IMR-90 (cell line): Measurements from ENCODE around the gene VRTN. TPM values are rescaled to one million over a fixed set of nuclear protein-coding genes. Genes with fewer than 3 reads are reported as not detected.

ENCODE experiments used
- ATAC-seq: fragments of 200-7000 bp; cut with Tn5 transposase; 2 replicates; pipeline ENCODE4 v1.9.1; 2020; ENCODE audit warnings: low read depth, mild to moderate bottlenecking, moderate library complexity
- BruUV-seq: library from RNA; stranded (reverse); fragments of 400-500 nt; replicated peaks from 2 replicates; lab custom pipeline; 2021; lab: Mats Ljungman, UMichigan
- CTCF ChIA-PET: fragments of 300-600 bp; formaldehyde crosslinking; extraction: SDS; loops from one replicate; lab custom pipeline; 2021; ENCODE audit warnings: antibody characterized with exemption; lab: Yijun Ruan, JAX
- POLR2A ChIA-PET: fragments of 300-600 bp; sonication (Branson Sonifier 250); formaldehyde crosslinking; loops from one replicate; lab custom pipeline; 2022; ENCODE audit warnings: antibody characterized with exemption; ENCODE audit not compliant: unreplicated experiment; lab: Charles Lee
- DNase-seq: peaks from one replicate; pipeline ENCODE4 v3.0.0; 2013
- H2AFZ ChIP-seq: replicated peaks from 2 replicates; pipeline ENCODE3; 2013; ENCODE audit warnings: low read length, mild to moderate bottlenecking; ENCODE audit not compliant: poor library complexity
- H2AK5ac ChIP-seq: 2 replicates; pipeline ENCODE4 v1.6.1; 2013; ENCODE audit warnings: low read depth, low read length, inconsistent platforms
- H2AK9ac ChIP-seq: replicated peaks from 2 replicates; pipeline ENCODE3; 2013; ENCODE audit warnings: mild to moderate bottlenecking, low read depth, low read length, moderate library complexity; ENCODE audit not compliant: poor library complexity
- H2BK120ac ChIP-seq: 2 replicates; pipeline ENCODE4 v1.6.1; 2013; ENCODE audit warnings: low read depth, low read length, inconsistent platforms
- H2BK15ac ChIP-seq: 3 replicates; pipeline ENCODE4 v1.6.1; 2013; ENCODE audit warnings: low read depth, low read length, inconsistent platforms
- H2BK20ac ChIP-seq: 2 replicates; pipeline ENCODE4 v1.6.1; 2013; ENCODE audit warnings: low read depth, mild to moderate bottlenecking, inconsistent platforms, low read length, moderate library complexity
- H2BK5ac ChIP-seq: 2 replicates; pipeline ENCODE4 v1.6.1; 2013; ENCODE audit warnings: mild to moderate bottlenecking, low read depth, low read length, inconsistent platforms; ENCODE audit not compliant: poor library complexity, severe bottlenecking
- H3K14ac ChIP-seq: replicated peaks from 2 replicates; pipeline ENCODE4 v1.6.1; 2013; ENCODE audit warnings: low read depth, low read length, inconsistent platforms
- H3K18ac ChIP-seq: 2 replicates; pipeline ENCODE4 v1.6.1; 2013; ENCODE audit warnings: low read depth, low read length, control low read depth
- H3K23ac ChIP-seq: 2 replicates; pipeline ENCODE4 v1.6.1; 2013; ENCODE audit warnings: low read depth, low read length, inconsistent platforms
- H3K27ac ChIP-seq: 2 replicates; pipeline ENCODE4 v1.5.1; 2013; ENCODE audit warnings: mild to moderate bottlenecking, control low read depth, low read length; ENCODE audit not compliant: insufficient read depth
- H3K27me3 ChIP-seq: 2 replicates; pipeline ENCODE4 v1.6.1; 2013; ENCODE audit warnings: low read length; ENCODE audit not compliant: control insufficient read depth, insufficient read depth
- H3K36me3 ChIP-seq: 2 replicates; pipeline ENCODE4 v1.6.1; 2013; ENCODE audit warnings: low read length, mixed read lengths; ENCODE audit not compliant: control insufficient read depth, insufficient read depth
- H3K4ac ChIP-seq: 2 replicates; pipeline ENCODE4 v1.6.1; 2013; ENCODE audit warnings: low read depth, low read length, inconsistent platforms
- H3K4me1 ChIP-seq: 2 replicates; pipeline ENCODE4 v1.6.1; 2013; ENCODE audit warnings: low read length, mixed read lengths; ENCODE audit not compliant: control insufficient read depth, insufficient read depth
- H3K4me2 ChIP-seq: 2 replicates; pipeline ENCODE4 v1.6.1; 2013; ENCODE audit warnings: low read depth, mild to moderate bottlenecking, control low read depth, low read length, moderate library complexity
- H3K4me3 ChIP-seq: 2 replicates; pipeline ENCODE4 v1.5.1; 2013; ENCODE audit warnings: low read depth, mild to moderate bottlenecking, control low read depth, low read length, moderate library complexity; ENCODE audit not compliant: insufficient read depth
- H3K56ac ChIP-seq: 2 replicates; pipeline ENCODE4 v1.6.1; 2013; ENCODE audit warnings: low read length, inconsistent platforms; ENCODE audit not compliant: insufficient read depth; ENCODE audit errors: extremely low read depth
- H3K79me1 ChIP-seq, 2 experiments: 2 replicates each; pipeline ENCODE4 v1.6.1; 2013; ENCODE audit warnings: low read length in 2 of 2, inconsistent platforms in 1 of 2, low read depth in 1 of 2
- H3K9ac ChIP-seq: 2 replicates; pipeline ENCODE4 v1.6.1; 2013; ENCODE audit warnings: low read depth, low read length, control low read depth
- H3K9me1 ChIP-seq: 2 replicates; pipeline ENCODE4 v1.6.1; 2013; ENCODE audit warnings: low read length, inconsistent platforms; ENCODE audit not compliant: insufficient read depth
- H3K9me3 ChIP-seq: 2 replicates; pipeline ENCODE4 v1.6.1; 2013; ENCODE audit warnings: low read length; ENCODE audit not compliant: control insufficient read depth, insufficient read depth
- H4K20me1 ChIP-seq: 2 replicates; pipeline ENCODE4 v1.6.1; 2013; ENCODE audit warnings: low read length, inconsistent platforms; ENCODE audit not compliant: insufficient read depth
- H4K5ac ChIP-seq: 2 replicates; pipeline ENCODE4 v1.6.1; 2013; ENCODE audit warnings: mild to moderate bottlenecking, low read depth, low read length, control low read depth
- H4K8ac ChIP-seq, 2 experiments: 2 replicates each; pipeline ENCODE4 v1.6.1; 2013; ENCODE audit warnings: low read depth in 2 of 2, low read length in 2 of 2, control low read depth in 1 of 2, inconsistent platforms in 1 of 2
- H4K91ac ChIP-seq: 2 replicates; pipeline ENCODE4 v1.6.1; 2013; ENCODE audit warnings: low read depth, low read length, inconsistent platforms; ENCODE audit not compliant: insufficient read depth
- BHLHE40 ChIP-seq: fragments of 150-350 bp; IDR thresholded peaks from 2 replicates; pipeline ENCODE4 v1.6.1; 2016; ENCODE audit warnings: mild to moderate bottlenecking, low read depth, low read length
- FOS ChIP-seq: fragments of 150-350 bp; IDR thresholded peaks from 2 replicates; pipeline ENCODE4 v1.6.1; 2016; ENCODE audit warnings: low read depth, low read length
- MAFK ChIP-seq: IDR thresholded peaks from 2 replicates; pipeline ENCODE4 v1.6.1; 2012; ENCODE audit warnings: low read depth, low read length, improper control_type of control experiment
- MAZ ChIP-seq: IDR thresholded peaks from 2 replicates; pipeline ENCODE4 v1.6.1; 2012; ENCODE audit warnings: low read depth, mild to moderate bottlenecking, low read length, improper control_type of control experiment, moderate library complexity, borderline replicate concordance
- MXI1 ChIP-seq: IDR thresholded peaks from 2 replicates; pipeline ENCODE4 v1.6.1; 2012; ENCODE audit warnings: low read depth, mild to moderate bottlenecking, low read length, moderate library complexity, borderline replicate concordance
- NFE2L2 ChIP-seq: fragments of 150-350 bp; IDR thresholded peaks from 2 replicates; pipeline ENCODE4 v1.6.1; 2016; ENCODE audit warnings: low read depth, mild to moderate bottlenecking, low read length
- POLR2A ChIP-seq: IDR thresholded peaks from 2 replicates; pipeline ENCODE4 v1.6.1; 2012; ENCODE audit warnings: mild to moderate bottlenecking, low read depth, low read length
- RAD21 ChIP-seq: IDR thresholded peaks from 2 replicates; pipeline ENCODE4 v1.6.1; 2012; ENCODE audit warnings: low read length, improper control_type of control experiment
- RCOR1 ChIP-seq: IDR thresholded peaks from 2 replicates; pipeline ENCODE4 v1.6.1; 2012; ENCODE audit warnings: mild to moderate bottlenecking, low read length, improper control_type of control experiment; ENCODE audit not compliant: insufficient replicate concordance
- RFX5 ChIP-seq: IDR thresholded peaks from 2 replicates; pipeline ENCODE4 v1.8.0; 2012; ENCODE audit warnings: low read depth, mild to moderate bottlenecking, low read length, moderate library complexity
- SMC3 ChIP-seq: fragments of 150-350 bp; IDR thresholded peaks from 2 replicates; pipeline ENCODE4 v1.6.1; 2016; ENCODE audit warnings: low read depth, mild to moderate bottlenecking, antibody characterized with exemption, low read length, moderate library complexity
- WGBS, 2 experiments: methylation state at CpG; one replicate each; pipeline versions ENCODE4 v1.1.5 to v1.1.7; 2013; ENCODE audit warnings: missing lambda C conversion rate in 2 of 2; ENCODE audit not compliant: insufficient read length in 1 of 2; ENCODE audit errors: extremely low coverage in 2 of 2; 5-methylcytosine and 5-hydroxymethylcytosine counted together
- dilution Hi-C: fragments of 300-500 bp; cut with HindIII; formaldehyde crosslinking; loops from one replicate; pipeline ENCODE4 v1.14.3; 2018; ENCODE audit warnings: low sequenced_read_pairs; ENCODE audit not compliant: unreplicated experiment
- in situ Hi-C: fragments of 300-500 bp; cut with MboI; formaldehyde crosslinking; loops from 3 replicates; pipeline ENCODE4 v1.14.3; 2019; ENCODE audit warnings: low sequenced_read_pairs, inconsistent platforms, mixed read lengths
- intact Hi-C: fragments of 100-400 bp; cut with micrococcal nuclease; formaldehyde crosslinking; loops from 2 replicates; pipeline ENCODE4 v1.10.0; 2022
- polyA plus RNA-seq, 3 experiments: library from polyadenylated mRNA; depleted of rRNA; stranded (reverse); fragments of >200 nt; gene quantifications; 2 replicates each; pipeline ENCODE4 v1.2.3, GENCODE V29; 2012; ENCODE audit warnings: low replicate concordance in 1 of 3
- total RNA-seq: library from RNA; depleted of rRNA; stranded (reverse); fragments of >200 nt; gene quantifications from 2 replicates; pipeline ENCODE4 v1.2.3, GENCODE V29; 2012
- TF ChIP-seq, protein P1 (sequence below): fragments of 150-350 bp; IDR thresholded peaks from 2 replicates; pipeline ENCODE4 v1.6.1; 2017; ENCODE audit warnings: mild to moderate bottlenecking, antibody characterized with exemption, low read length, low read depth
- TF ChIP-seq, protein P2 (sequence below): fragments of 150-350 bp; IDR thresholded peaks from 2 replicates; pipeline ENCODE4 v1.6.1; 2016; ENCODE audit warnings: low read depth, mild to moderate bottlenecking, low read length, moderate library complexity, borderline replicate concordance

VRTN gene
- total and polyA plus RNA-seq, 2 of the 4 experiments (the other 2 are of a cell fraction) = not detected

DNA sequence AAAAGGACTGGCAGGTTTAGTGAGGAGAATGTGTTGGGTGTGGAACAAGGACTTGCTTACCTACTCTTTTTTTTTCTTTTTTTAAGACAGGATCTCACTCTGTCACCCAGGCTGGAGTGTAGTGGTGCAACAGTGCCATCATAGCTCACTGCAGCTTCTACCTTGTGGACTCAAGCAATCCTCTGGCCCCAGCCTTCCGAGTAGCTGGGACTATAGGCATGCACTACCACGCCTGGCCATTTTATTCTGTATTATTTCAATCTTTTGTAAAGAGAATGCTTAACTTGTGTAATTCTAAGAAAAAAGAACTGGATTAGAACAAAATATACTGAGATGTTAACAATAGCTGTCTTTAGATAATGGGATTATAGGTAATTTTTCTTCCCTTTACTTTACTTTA is 1.9 kb upstream of the VRTN start:
- dilution Hi-C loops (no loop called here), intact Hi-C loops (no loop called here), in situ Hi-C loops (no loop called here)
- Histone ChIP-seq H3K27ac (no peak overlapping the region), H2BK15ac (no peak overlapping the region), H3K27me3 (peaks cover 51% of the 10 kb centered on the region), H2AK9ac (no peak overlapping the region), H3K4ac (no peak overlapping the region), H3K18ac (no peak overlapping the region), H2AK5ac (no peak overlapping the region), H4K20me1 (no peaks in the 10 kb centered on the region), H3K9ac (no peak overlapping the region), H3K9me3 (no peaks in the 10 kb centered on the region), H2AFZ (no peak overlapping the region), H3K79me1 (no peaks in the 10 kb centered on the region), H3K4me1 (no peaks in the 10 kb centered on the region), H2BK5ac (no peak overlapping the region), H3K36me3 (no peaks in the 10 kb centered on the region), H4K91ac (no peak overlapping the region), H4K5ac (no peak overlapping the region), H3K4me3 (no peak overlapping the region), H2BK120ac (no peak overlapping the region), H4K8ac (no peak overlapping the region), H3K4me2 (no peak overlapping the region), H3K23ac (no peak overlapping the region), H3K56ac (no peak overlapping the region), H3K14ac (no peak overlapping the region), H2BK20ac (no peak overlapping the region), H3K9me1 (no peaks in the 10 kb centered on the region)
- ChIA-PET POLR2A (no interaction called here), CTCF (no interaction called here)
- TF ChIP-seq RCOR1 (no peak), SMC3 (no peak), POLR2A (no peak), RFX5 (no peak), NFE2L2 (no peak), MXI1 (no peak), RAD21 (no peak), BHLHE40 (no peak), FOS (no peak), MAZ (no peak), MAFK (no peak)
- TF ChIP-seq, protein P1, sequence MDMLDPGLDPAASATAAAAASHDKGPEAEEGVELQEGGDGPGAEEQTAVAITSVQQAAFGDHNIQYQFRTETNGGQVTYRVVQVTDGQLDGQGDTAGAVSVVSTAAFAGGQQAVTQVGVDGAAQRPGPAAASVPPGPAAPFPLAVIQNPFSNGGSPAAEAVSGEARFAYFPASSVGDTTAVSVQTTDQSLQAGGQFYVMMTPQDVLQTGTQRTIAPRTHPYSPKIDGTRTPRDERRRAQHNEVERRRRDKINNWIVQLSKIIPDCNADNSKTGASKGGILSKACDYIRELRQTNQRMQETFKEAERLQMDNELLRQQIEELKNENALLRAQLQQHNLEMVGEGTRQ = no peak
- TF ChIP-seq, protein P2, sequence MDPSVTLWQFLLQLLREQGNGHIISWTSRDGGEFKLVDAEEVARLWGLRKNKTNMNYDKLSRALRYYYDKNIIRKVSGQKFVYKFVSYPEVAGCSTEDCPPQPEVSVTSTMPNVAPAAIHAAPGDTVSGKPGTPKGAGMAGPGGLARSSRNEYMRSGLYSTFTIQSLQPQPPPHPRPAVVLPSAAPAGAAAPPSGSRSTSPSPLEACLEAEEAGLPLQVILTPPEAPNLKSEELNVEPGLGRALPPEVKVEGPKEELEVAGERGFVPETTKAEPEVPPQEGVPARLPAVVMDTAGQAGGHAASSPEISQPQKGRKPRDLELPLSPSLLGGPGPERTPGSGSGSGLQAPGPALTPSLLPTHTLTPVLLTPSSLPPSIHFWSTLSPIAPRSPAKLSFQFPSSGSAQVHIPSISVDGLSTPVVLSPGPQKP = no peak
- WGBS, 2 experiments = no CpG with 5 or more reads among the region's 2 CpGs
- BruUV-seq = no TSS peak
- DNase-seq (no peak), ATAC-seq (no peak)
